ENCODE data around the gene HSF2BP.
"Not testable (repeated sequence)": the region's sequence is repeated elsewhere in the genome, so short reads cannot be mapped to it uniquely, and the experiment has no call there.

The HSF2BP gene

GRCh38 chr21:43616861-43617260 is 42.4 kb downstream of the HSF2BP start:
- DNase-seq: not testable (repeated sequence)

DNA sequence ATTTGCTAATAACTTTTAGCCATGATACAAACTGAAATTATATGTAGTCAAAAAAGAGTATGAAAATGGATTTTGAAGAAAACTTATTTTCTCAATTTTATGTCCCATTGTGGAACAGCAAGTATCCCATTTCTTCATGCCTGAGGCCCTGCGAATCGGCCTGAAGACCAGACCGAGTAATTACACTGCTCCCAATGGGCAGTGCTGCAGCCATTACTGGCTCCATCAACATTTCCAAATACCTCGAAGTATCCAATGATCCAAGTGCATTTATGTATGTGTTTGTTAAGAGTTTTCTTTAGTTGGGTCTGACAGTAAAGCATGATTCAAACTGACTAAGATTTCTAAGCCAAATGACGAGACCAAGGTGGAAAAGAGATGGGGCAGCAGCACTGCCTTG is 44.4 kb downstream of the HSF2BP start:
- no peak for DNase-seq

GRCh38 chr21:43613755-43614638 is 45.3 kb downstream of the HSF2BP start:
- DNase-seq: no peak

DNA sequence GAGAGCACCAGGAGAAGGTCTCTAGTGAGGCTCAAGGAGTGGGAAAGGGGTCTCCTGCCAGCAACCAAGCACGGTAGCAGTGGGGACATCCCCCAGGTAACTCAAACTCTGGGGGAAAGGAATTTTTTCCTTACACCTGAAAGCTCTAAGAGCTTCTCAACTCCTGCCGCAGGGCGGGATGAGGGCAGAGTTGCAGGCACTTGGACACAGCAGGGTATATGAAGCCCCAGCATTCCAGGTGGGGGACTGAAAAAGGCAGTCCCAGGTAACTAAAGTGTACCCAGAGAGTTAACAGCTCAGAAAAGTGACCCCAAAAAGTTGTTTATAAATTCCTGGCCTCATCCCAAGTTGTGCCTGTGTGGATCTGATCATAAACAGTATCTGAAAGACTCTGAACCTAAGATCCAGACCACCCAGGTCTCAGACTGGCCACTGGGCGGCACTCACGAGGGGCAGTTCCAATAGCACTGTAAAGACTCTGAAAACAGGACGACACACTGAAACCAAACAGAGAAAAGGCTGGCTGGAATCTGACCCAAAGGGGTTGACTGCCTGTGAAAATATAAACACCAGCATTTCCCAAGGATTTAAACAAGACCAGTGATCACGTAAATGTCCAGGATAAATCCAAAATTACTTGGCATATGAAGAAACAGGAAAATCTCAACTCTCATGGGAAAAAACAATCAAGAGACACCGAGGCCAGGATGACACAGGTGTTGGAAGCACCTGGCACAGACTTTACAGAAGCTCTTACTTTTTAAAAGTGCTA is 47.5 kb downstream of the HSF2BP start:
- DNase-seq: no peak

GRCh38 chr21:43609501-43610340 is 49.6 kb downstream of the HSF2BP start:
- DNase-seq: peak; percentile 71

GRCh38 chr21:43608664-43609063 is 50.6 kb downstream of the HSF2BP start:
- no peak for DNase-seq

DNA sequence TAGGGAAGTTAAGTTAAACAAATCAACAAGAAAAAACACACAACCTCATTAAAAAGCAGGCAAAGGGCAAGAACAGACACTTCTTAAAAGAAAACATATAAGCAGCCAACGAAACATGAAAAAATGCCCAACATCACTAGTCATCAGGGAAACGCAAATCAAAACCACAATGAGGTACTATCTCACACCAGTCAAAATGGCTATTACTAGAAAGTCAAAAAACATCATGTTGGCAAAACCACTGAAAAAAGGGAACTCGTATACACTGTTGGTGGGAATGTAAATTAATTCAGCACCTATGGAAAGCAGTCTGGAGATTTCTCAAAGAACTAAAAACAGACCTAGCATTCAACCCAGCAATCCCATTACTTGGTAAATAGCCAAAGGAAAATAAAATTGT is 51.1 kb downstream of the HSF2BP start:
- DNase-seq: no peak

- DNase-seq: no peak
Measured at GRCh38 chr21:43605320-43606215, 53.7 kb downstream of the HSF2BP start.

DNA sequence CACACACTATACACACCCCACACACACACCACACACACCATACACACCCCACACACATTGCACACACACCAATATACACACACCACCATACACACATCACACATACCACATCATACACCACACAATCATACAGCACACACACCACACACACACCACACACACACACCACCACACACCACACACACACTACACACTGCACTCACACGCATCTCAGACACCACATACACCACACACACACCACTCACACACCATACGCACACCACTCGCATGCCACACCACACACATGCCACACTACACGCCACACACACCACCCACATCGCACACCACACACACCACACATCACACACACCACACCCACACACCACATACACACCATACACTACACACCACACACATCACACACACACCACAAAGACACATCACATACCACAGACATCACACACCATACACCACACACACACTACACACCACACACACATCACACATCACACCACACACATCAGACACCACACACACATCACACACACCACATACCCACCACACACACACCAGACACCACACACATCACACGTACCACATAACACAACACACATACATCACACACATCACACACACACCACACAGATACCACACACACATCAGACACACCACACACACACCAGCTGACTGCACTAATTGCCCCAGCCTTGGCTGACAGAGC is 54.6 kb downstream of the HSF2BP start:
- DNase-seq: no peak

GRCh38 chr21:43603641-43604504 is 55.4 kb downstream of the HSF2BP start:
- no peak for DNase-seq

GRCh38 chr21:43603233-43603626 is 56.1 kb downstream of the HSF2BP start:
- no peak for DNase-seq

GRCh38 chr21:43602266-43603232 is 56.7 kb downstream of the HSF2BP start:
- DNase-seq: no peak

DNA sequence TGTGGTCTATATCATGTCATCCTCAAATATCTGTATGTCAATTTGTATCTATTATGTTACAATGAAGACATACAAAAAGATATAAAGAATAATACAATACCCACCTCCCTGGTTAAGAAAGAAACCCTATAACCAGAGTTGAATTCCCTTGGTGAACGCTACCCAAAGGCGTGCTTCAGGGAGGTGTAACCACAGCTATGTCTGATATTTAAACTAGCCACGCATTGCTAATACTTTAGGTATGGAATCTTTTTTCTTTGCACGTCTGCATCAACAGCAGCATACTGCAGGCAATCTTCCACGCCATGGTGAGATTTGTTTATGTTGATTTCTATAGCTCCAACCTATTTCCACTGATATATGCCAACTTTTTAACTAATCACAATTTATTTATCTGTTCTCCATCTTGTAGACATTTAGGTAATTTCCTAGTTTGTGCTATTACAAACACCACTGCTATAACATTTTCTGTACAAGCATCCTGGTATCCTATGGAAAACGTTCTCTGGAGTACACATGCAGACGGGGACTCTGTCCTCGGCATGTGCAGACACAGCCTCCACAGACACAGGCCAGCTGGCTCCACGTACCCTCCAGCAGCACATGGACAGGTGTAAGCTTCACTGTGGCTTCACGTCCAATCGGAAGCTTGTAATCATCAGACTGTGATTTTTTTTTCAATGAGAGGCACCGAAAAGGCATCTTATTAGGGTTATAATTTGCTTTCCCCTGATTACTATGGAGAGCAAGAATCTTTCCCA is 58.5 kb downstream of the HSF2BP start:
- DNase-seq: no peak

- no peak for DNase-seq
Measured at GRCh38 chr21:43599728-43600127, 59.6 kb downstream of the HSF2BP start.

DNA sequence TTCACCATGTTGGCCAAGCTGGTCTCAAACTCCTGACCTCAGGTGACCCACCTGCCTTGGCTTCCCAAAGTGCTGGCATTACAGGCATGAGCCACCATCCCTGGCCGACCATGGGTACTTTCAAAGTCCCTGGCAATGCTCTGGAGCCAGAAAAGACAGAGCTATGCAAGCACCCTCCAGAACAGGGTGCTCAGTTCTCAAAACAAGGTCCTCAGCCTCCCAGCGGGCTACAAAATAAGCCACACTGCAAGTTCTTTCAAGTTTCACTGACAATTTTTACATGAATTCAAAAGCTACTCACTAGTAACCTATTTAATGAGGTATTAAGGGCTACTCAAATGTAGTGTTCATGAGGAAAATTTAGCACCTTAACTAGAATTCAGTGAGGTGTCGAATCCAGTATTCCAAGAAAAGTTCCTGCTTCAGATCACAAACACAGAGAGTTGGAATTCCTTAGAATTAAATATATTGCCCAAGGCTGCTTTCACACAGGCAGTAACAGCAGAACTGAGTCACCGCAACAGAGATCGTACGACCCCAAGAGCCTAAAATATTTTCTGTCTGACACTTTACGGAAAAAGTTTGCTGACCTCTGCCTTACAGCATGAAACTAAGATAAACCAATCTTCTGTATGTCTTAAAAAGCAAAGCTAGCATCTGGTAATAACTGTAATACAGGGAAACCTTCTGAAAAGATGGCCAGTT is 60.7 kb downstream of the HSF2BP start:
- DNase-seq: no peak

DNA sequence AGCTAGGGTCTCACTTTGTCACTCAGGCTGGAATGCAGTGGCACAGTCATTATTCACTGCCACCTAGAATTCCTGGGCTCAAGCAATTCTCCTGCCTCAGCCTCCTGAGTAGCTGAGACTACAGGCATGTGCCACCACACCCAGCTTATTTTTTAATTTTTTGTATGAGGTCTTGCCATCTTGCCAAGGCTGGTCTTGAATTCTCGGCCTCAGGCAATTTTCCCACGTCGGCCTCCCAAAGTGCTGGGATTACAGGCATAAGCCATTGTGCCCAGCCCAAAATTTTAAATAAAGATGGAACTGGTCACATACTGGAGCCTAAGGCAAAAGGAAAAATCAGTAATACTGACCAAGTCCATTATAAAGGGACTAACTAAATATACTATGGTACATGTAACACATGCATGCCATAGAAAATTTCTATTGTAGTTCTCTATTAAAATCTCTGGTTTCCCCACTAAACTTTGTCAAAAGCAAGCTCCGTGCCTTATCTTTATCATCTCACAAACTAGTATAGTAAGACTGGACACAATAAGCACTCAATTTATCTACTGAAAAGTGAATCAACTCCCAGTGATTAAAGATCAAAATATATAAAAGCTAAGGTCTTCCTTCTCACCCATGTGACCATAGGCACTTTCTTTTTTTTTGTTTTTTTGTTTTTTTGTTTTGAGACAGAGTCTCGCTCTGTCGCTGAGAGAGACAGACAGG is 61.6 kb downstream of the HSF2BP start:
- DNase-seq: no peak

DNA sequence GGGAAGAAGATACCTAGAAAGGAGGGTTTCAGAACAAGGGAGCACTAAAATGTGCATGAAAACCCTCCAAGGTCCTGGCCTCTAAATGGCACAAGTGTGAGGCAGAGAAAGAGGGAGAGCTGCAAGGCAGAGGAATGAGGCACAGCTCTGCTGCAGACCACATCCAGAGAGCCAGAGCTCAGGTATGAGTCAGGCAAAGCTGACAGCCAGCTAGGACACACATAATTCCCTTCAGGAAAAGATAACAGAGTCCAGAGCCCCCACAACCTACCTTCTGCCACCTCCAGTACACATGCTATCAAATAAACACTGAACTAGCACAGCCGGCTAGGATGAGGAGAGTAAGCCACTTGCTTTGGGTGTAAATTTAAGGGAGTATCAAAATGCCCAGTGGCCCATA is 62.2 kb downstream of the HSF2BP start:
- DNase-seq: no peak

All from DMS 273 treated with DMSO at 0.1 percent for 48 hours (cell line).